CD8-positive, alpha-beta memory T cell (primary cell): ENCODE measurements around the gene YAP1. TPM values are rescaled to one million over a fixed set of nuclear protein-coding genes. Genes with fewer than 3 reads are reported as not detected.

Experiments used
- CTCF ChIA-PET: fragments of 350-600 bp; sonication (Branson Sonifier 250); formaldehyde crosslinking; loops from one replicate; lab custom pipeline; 2021; ENCODE audit warnings: antibody characterized with exemption; lab: Charles Lee
- POLR2A ChIA-PET: fragments of 350-600 bp; sonication (Branson Sonifier 250); formaldehyde crosslinking; loops from one replicate; lab custom pipeline; 2021; ENCODE audit warnings: antibody characterized with exemption; lab: Charles Lee
- DNase-seq, 5 donors: peaks; one replicate each; pipeline versions ENCODE4 v3.0.0 to v3.0.0-alpha.2; 2020 to 2022; ENCODE audit warnings: mixed read lengths in 1 of 5
- H3K27ac ChIP-seq: one replicate; pipeline ENCODE4 v1.7.0; 2013; ENCODE audit warnings: low read depth, mild to moderate bottlenecking, low read length, moderate library complexity
- H3K27me3 ChIP-seq: 2 replicates; pipeline ENCODE4 v1.7.0; 2013; ENCODE audit warnings: low read length, mild to moderate bottlenecking; ENCODE audit not compliant: insufficient read depth, poor library complexity, severe bottlenecking
- H3K36me3 ChIP-seq: 2 replicates; pipeline ENCODE4 v1.7.0; 2013; ENCODE audit warnings: mild to moderate bottlenecking, low read length, moderate library complexity; ENCODE audit not compliant: insufficient read depth
- H3K4me1 ChIP-seq: 2 replicates; pipeline ENCODE4 v1.7.0; 2013; ENCODE audit warnings: mild to moderate bottlenecking, low read length, moderate library complexity; ENCODE audit not compliant: insufficient read depth
- H3K4me3 ChIP-seq: 2 replicates; pipeline ENCODE4 v1.7.0; 2013; ENCODE audit warnings: mild to moderate bottlenecking, low read length
- H3K9me3 ChIP-seq: 2 replicates; pipeline ENCODE4 v1.7.0; 2013; ENCODE audit warnings: mild to moderate bottlenecking, low read length
- H3K27ac Mint-ChIP-seq, 8 donors: one replicate each; pipeline ENCODE4 v1.8.0; 2020 to 2021; ENCODE audit warnings: mixed read lengths in 8 of 8, mild to moderate bottlenecking in 6 of 8, inconsistent platforms in 3 of 8, moderate library complexity in 3 of 8
- H3K27me3 Mint-ChIP-seq, 2 donors: one replicate each; pipeline ENCODE4 v1.8.0; 2020 to 2021; ENCODE audit warnings: mixed read lengths in 2 of 2, mild to moderate bottlenecking in 1 of 2, moderate library complexity in 1 of 2
- H3K36me3 Mint-ChIP-seq, 3 donors: one replicate each; pipeline ENCODE4 v1.8.0; 2020 to 2021; ENCODE audit warnings: mixed read lengths in 3 of 3, inconsistent platforms in 1 of 3, mild to moderate bottlenecking in 1 of 3
- H3K4me1 Mint-ChIP-seq, 3 donors: one replicate each; pipeline ENCODE4 v1.8.0; 2020 to 2021; ENCODE audit warnings: mixed read lengths in 3 of 3, inconsistent platforms in 1 of 3, mild to moderate bottlenecking in 1 of 3
- H3K4me3 Mint-ChIP-seq, 7 donors: one replicate each; pipeline ENCODE4 v1.8.0; 2020 to 2021; ENCODE audit warnings: mixed read lengths in 7 of 7, mild to moderate bottlenecking in 6 of 7, moderate library complexity in 4 of 7, inconsistent platforms in 2 of 7
- H3K9me3 Mint-ChIP-seq, 5 donors: one replicate each; pipeline ENCODE4 v1.8.0; 2020 to 2022; ENCODE audit warnings: mixed read lengths in 5 of 5, mild to moderate bottlenecking in 3 of 5, moderate library complexity in 2 of 5, inconsistent platforms in 1 of 5
- polyA plus RNA-seq: library from polyadenylated mRNA; unstranded; fragments of 300-500 nt; fragmentation: Illumina TruSeq; gene quantifications from one replicate; pipeline ENCODE4 v1.2.3, GENCODE V29; 2021
- total RNA-seq, 2 experiments: library from RNA; stranded (reverse); gene quantifications; one replicate each; pipeline ENCODE4 v1.2.3, GENCODE V29; 2021

YAP1 gene
- total and polyA plus RNA-seq, 3 experiments from 2014 or later: 0.12 to 0.42 (median 0.20) TPM

DNA sequence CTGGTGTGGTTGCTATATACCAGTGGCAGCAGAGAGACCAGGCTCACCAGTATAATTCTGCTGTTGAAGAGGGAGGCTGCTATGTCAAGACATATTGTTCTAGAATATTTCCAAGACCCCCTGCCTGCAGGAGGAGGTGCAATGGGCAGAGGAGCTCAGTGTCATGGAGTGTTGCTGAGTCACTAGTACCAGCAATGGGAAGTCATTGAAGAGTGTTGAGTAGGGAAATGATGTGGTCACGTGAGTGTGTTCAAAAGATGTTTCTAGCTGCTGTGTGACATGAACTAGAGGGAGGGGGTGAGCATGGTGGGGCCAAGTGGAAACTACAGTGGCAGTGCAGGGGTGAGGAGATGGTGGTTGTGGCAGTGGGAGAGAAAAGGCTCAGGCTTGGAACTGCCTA, 130.8 kb downstream of the YAP1 start:
- H3K27ac Mint-ChIP-seq: no peak overlapping the region
- no peaks in the 10 kb centered on the region for H3K9me3 ChIP-seq
- no peak overlapping the region for H3K4me3 ChIP-seq
- H3K27ac ChIP-seq: no peak overlapping the region
- H3K4me1 ChIP-seq: no peaks in the 10 kb centered on the region
- DNase-seq: no peak
- no peaks in the 10 kb centered on the region for H3K36me3 ChIP-seq
- no peaks in the 10 kb centered on the region for H3K27me3 ChIP-seq
- peak overlapping the region in 1 of 7 donors; percentile 19 for H3K4me3 Mint-ChIP-seq
- H3K9me3 Mint-ChIP-seq: no peaks in the 10 kb centered on the region
- no peaks in the 10 kb centered on the region for H3K4me1 Mint-ChIP-seq
- peaks cover 0 to 4% (median 0%) of the 10 kb centered on the region in 3 donors for H3K36me3 Mint-ChIP-seq
- CTCF ChIA-PET: no interaction called here
- H3K27me3 Mint-ChIP-seq: peaks cover 14 to 43% of the 10 kb centered on the region in 2 donors
- POLR2A ChIA-PET: no interaction called here

DNA sequence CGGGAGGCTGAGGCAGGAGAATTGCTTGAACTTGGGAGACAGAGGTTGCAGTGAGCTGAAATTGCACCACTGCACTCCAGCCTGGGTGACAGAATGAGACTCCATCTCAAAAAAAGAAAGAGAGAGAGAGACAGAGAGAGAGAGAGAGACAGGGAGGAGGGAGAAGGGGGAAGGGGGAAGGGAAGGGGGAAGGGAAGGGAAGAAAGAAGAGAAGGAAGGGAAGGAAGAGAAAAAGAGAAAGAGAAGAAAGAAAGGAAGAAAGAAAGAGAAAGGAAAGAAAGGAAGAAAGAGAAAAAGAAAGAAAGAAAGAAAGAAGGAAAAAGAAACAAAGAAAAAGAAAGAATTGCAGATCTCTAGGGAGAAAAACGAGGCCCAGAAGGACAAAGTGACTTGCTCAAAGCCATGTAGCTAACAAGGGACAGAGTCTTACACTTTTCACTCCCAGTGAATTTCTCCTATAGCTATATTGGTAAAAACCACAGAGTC, 133.2 kb downstream of the YAP1 start:
- H3K36me3 ChIP-seq: no peaks in the 10 kb centered on the region
- no peaks in the 10 kb centered on the region for H3K27me3 ChIP-seq
- ChIA-PET POLR2A (no interaction called here), CTCF (no interaction called here)
- Mint-ChIP-seq H3K36me3 (peaks cover 0 to 4% (median 0%) of the 10 kb centered on the region in 3 donors), H3K9me3 (no peaks in the 10 kb centered on the region), H3K27me3 (peaks cover 9 to 25% of the 10 kb centered on the region in 2 donors), H3K27ac (no peak overlapping the region), H3K4me1 (no peaks in the 10 kb centered on the region), H3K4me3 (no peak overlapping the region)
- no peak for DNase-seq
- no peaks in the 10 kb centered on the region for H3K4me1 ChIP-seq
- H3K4me3 ChIP-seq: no peak overlapping the region
- H3K9me3 ChIP-seq: no peaks in the 10 kb centered on the region
- no peak overlapping the region for H3K27ac ChIP-seq

DNA sequence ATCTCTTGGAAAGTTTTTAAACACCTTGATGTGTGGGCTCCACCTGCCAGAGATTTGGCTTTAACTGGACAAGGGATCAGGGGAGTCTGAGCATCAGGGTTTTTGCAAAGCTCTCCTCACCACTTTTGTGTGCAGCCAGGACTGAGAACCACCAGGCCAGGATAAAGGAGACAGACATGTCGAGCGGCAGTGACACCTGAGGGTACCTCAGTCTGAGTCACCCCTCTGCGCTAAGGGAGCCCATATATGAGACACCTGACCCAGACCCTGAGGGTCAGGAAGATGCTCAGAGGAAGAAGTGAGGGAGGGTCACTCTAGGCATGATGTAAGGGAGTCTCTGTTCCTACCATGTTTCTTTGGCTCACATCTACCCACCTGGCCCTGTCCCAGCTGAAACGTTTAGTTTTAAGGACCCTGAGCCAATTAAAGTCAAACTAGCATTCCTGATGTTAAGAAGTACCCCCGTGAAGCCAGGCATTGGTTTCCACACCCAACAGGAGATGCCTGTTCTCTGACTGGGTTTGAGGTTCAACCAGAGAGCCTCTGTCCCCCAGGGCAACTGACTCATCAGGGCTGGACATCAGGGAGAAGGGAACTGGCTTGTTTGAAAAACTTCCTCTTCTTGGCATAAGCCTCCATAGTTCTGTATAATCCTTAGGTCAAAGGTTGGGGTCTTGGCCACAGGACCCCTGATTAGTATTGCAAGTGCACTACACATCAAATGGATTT, 134.6 kb downstream of the YAP1 start:
- no peaks in the 10 kb centered on the region for H3K4me1 ChIP-seq
- DNase-seq: no peak
- H3K27ac Mint-ChIP-seq: no peak overlapping the region
- H3K9me3 Mint-ChIP-seq: no peaks in the 10 kb centered on the region
- H3K27ac ChIP-seq: no peak overlapping the region
- no peaks in the 10 kb centered on the region for H3K36me3 ChIP-seq
- no peaks in the 10 kb centered on the region for H3K4me1 Mint-ChIP-seq
- peaks cover 7 to 14% of the 10 kb centered on the region in 2 donors for H3K27me3 Mint-ChIP-seq
- no peaks in the 10 kb centered on the region for H3K27me3 ChIP-seq
- no peak overlapping the region for H3K4me3 ChIP-seq
- peaks cover 0 to under 1% (median 0%) of the 10 kb centered on the region in 3 donors for H3K36me3 Mint-ChIP-seq
- no peaks in the 10 kb centered on the region for H3K9me3 ChIP-seq
- ChIA-PET POLR2A (no interaction called here), CTCF (no interaction called here)
- no peak overlapping the region for H3K4me3 Mint-ChIP-seq

DNA sequence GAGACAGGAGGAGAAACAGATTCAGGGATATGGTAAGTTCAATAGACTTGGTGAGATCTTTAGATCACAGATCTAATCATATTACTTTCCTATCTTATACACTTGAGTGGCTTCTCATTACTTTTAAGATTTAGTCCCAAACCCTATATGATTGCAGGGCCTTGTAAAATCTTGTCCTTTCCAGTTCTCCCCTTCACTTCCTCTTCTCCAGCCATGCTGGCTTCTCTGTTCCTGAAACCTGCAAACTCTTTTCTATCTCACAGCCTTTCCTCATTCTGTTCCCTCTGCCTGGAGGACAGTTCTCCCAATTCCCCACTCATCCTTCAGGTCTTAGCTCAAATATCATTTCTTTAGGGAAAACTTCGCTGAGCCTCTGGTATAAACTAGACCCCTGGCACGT, 141.2 kb downstream of the YAP1 start:
- H3K27ac ChIP-seq: no peak overlapping the region
- peak overlapping the region in 1 of 8 donors; percentile 59 for H3K27ac Mint-ChIP-seq
- no peaks in the 10 kb centered on the region for H3K36me3 ChIP-seq
- H3K36me3 Mint-ChIP-seq: no peaks in the 10 kb centered on the region
- no peak for DNase-seq
- no peaks in the 10 kb centered on the region for H3K9me3 Mint-ChIP-seq
- ChIA-PET POLR2A (no interaction called here), CTCF (no interaction called here)
- no peaks in the 10 kb centered on the region for H3K27me3 ChIP-seq
- H3K4me1 Mint-ChIP-seq: no peaks in the 10 kb centered on the region
- no peaks in the 10 kb centered on the region for H3K27me3 Mint-ChIP-seq
- no peaks in the 10 kb centered on the region for H3K9me3 ChIP-seq
- H3K4me3 Mint-ChIP-seq: no peak overlapping the region
- no peaks in the 10 kb centered on the region for H3K4me1 ChIP-seq
- H3K4me3 ChIP-seq: no peak overlapping the region

DNA sequence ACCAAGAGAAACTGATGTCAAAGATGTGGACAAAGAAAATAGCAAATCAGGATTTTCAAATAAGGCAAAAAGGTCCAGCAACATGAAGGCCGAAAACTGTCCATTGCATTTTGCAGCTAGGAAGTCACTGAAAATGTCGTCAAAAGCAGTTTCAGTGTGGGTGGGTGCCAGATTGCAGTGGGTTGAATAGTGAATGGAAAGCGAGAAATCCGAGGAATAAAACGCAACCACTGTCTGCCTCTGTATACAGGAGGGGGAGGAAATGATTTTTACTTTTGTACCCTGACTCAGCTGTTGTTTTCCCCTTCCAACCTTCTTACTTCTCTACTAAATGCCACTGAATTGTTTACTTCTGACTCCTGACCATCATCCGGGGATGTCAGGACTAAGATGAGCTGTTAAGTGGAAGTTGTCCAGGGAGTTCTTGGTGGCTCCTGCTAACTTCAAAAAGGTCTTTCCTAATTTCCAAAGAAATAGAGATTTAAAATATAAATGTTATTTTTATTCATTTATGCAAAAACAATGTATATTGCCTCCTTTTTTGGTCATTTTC, 142.2 kb downstream of the YAP1 start:
- DNase-seq: no peak
- Histone ChIP-seq H3K4me1 (no peaks in the 10 kb centered on the region), H3K36me3 (no peaks in the 10 kb centered on the region), H3K27ac (no peak overlapping the region), H3K4me3 (no peak overlapping the region), H3K27me3 (no peaks in the 10 kb centered on the region), H3K9me3 (no peaks in the 10 kb centered on the region)
- ChIA-PET POLR2A (no interaction called here), CTCF (no interaction called here)
- no peaks in the 10 kb centered on the region for H3K9me3 Mint-ChIP-seq
- H3K27ac Mint-ChIP-seq: no peak overlapping the region
- no peaks in the 10 kb centered on the region for H3K4me1 Mint-ChIP-seq
- no peak overlapping the region for H3K4me3 Mint-ChIP-seq
- no peaks in the 10 kb centered on the region for H3K27me3 Mint-ChIP-seq
- H3K36me3 Mint-ChIP-seq: no peaks in the 10 kb centered on the region

DNA sequence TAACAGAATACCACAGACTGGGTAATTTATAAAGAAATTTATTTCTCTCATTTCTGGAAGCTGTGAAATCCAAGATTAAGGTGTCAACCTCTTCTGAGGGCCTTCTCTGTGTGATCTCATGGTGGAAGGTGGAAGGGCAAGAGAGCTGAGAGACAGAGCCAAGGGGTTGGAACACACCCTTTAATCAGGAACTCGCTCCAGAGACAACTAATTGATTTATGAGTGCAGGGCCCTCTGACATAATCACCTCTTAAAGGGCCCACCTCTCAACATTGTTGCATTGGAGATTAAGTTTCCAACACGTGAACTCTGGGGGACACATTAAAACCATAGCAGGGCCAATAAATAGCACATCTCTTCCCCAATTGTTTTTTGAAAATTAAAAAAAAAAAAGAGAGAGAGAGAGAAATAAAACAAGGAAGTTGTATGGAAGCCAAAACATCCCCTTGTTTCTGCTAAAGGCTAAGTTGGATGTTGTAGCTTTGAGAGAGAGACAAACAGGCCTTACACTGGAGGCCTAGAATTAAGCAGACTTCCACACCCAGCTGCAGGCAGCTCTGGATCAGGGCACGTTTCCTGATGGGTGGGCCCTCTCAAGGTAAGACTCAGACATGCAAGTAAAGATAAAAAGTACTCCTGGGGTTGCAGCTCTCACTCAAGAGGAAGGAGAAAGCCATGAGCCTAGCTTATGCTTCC, 142.9 kb downstream of the YAP1 start:
- Mint-ChIP-seq H3K36me3 (no peaks in the 10 kb centered on the region), H3K27me3 (no peaks in the 10 kb centered on the region), H3K4me1 (no peaks in the 10 kb centered on the region), H3K9me3 (no peaks in the 10 kb centered on the region), H3K27ac (peak overlapping the region in 1 of 8 donors; percentile 52), H3K4me3 (no peak overlapping the region)
- Histone ChIP-seq H3K27me3 (no peaks in the 10 kb centered on the region), H3K27ac (no peak overlapping the region), H3K36me3 (no peaks in the 10 kb centered on the region), H3K9me3 (no peaks in the 10 kb centered on the region), H3K4me1 (no peaks in the 10 kb centered on the region), H3K4me3 (no peak overlapping the region)
- no peak for DNase-seq
- POLR2A ChIA-PET: no interaction called here
- CTCF ChIA-PET: interaction anchor here (1.2 kb wide), 1 partner anchor 15 kb away, joined by 3 read pairs; no protein-coding TSS in a partner anchor

DNA sequence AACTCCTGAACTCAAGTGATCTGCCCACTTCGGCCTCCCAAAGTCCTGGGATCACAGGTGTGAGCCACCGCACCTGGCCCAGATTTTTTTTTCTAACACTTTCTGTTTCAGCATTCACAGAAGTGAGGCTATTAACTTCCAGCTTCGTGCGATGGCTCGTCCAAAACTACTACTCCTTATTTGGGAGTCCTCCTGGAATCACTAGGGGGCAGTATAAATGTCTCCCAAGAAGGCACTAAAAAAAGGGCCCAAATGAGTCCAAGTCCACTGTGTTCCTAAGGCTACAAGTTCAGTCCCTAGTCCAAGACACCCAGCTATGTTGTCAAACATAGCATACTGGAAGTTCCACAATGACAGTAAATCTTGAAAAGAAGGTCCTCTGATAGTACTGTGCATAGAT, 143.8 kb downstream of the YAP1 start:
- CTCF ChIA-PET: interaction anchor here (1.2 kb wide), 1 partner anchor 14 kb away, joined by 3 read pairs; no protein-coding TSS in a partner anchor

DNA sequence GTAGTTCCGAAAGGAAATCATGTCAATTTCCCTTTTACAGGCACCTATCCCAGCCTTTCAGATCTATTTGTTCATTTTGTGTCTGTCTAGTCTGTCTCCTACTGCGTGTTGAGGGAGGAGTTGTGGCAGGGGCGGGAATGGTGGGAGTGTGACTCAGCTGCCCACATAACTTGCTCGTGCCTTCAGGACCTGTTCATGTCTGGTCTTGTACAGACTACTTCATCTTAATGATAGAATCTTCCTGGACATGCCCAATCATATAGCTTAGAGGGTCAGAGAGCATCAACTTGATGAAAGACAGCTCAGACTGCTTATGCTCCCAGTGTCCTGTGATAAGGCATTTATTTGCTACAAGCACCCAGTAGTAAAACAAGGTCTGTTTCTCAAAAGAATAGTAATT, 146.0 kb downstream of the YAP1 start:
- POLR2A ChIA-PET: interaction anchor here (0.7 kb wide), 1 partner anchor 139 kb away, joined by 11 read pairs; no protein-coding TSS in a partner anchor
- Histone ChIP-seq H3K9me3 (no peaks in the 10 kb centered on the region), H3K27me3 (no peaks in the 10 kb centered on the region), H3K4me1 (no peaks in the 10 kb centered on the region), H3K27ac (no peak overlapping the region), H3K36me3 (no peaks in the 10 kb centered on the region), H3K4me3 (no peak overlapping the region)
- no peaks in the 10 kb centered on the region for H3K4me1 Mint-ChIP-seq
- H3K9me3 Mint-ChIP-seq: no peaks in the 10 kb centered on the region
- CTCF ChIA-PET: interaction anchor here (1.6 kb wide), 1 partner anchor 13 kb away, joined by 4 read pairs; no protein-coding TSS in a partner anchor
- no peaks in the 10 kb centered on the region for H3K36me3 Mint-ChIP-seq
- no peak for DNase-seq
- no peaks in the 10 kb centered on the region for H3K27me3 Mint-ChIP-seq
- no peak overlapping the region for H3K4me3 Mint-ChIP-seq
- H3K27ac Mint-ChIP-seq: no peak overlapping the region

More for the DNA sequence above, 143.8 kb downstream of the YAP1 start:
- POLR2A ChIA-PET: no interaction called here
- no peaks in the 10 kb centered on the region for H3K4me1 Mint-ChIP-seq
- H3K36me3 Mint-ChIP-seq: no peaks in the 10 kb centered on the region
- no peaks in the 10 kb centered on the region for H3K36me3 ChIP-seq
- H3K27ac Mint-ChIP-seq: no peak overlapping the region
- H3K9me3 Mint-ChIP-seq: no peaks in the 10 kb centered on the region
- DNase-seq: no peak
- no peaks in the 10 kb centered on the region for H3K27me3 ChIP-seq
- H3K4me1 ChIP-seq: no peaks in the 10 kb centered on the region
- no peak overlapping the region for H3K27ac ChIP-seq
- no peak overlapping the region for H3K4me3 ChIP-seq
- H3K27me3 Mint-ChIP-seq: no peaks in the 10 kb centered on the region
- no peak overlapping the region for H3K4me3 Mint-ChIP-seq
- no peaks in the 10 kb centered on the region for H3K9me3 ChIP-seq
